ENCODE data around the gene RAB40A. TPM values are rescaled to one million over a fixed set of nuclear protein-coding genes. Genes with fewer than 3 reads are reported as not detected.

The RAB40A gene
- total and polyA plus RNA-seq, 10 of the 15 experiments (the other 5 are each of a cell fraction or from before 2014, with no cell fraction given): 0.10 to 0.42 (median 0.26) TPM

GRCh38 chrX:103480526-103480925, 38.8 kb downstream of the RAB40A start:
- ChIA-PET SMC1A (ENCODE audit: uncharacterized antibody, unreplicated experiment) (no interaction called here), POLR2A (no interaction called here), RAD21 (ENCODE audit: unreplicated experiment) (no interaction called here), CTCF (interaction anchor here (1.1 to 1.4 kb wide), 2 partner anchors 10 to 15 kb away, joined by 3 read pairs; no protein-coding TSS in a partner anchor)
- 0% methylated on average over 2 of the region's 2 CpGs for WGBS (ENCODE audit: insufficient coverage, insufficient replicate concordance, low lambda C conversion rate, missing lambda C conversion rate)
- Histone ChIP-seq H3K4me2 (ENCODE audit: control insufficient read depth, insufficient read depth) (no peak overlapping the region), H3K4me3 (no peak overlapping the region), H3K79me2 (ENCODE audit: control insufficient read depth, insufficient read depth, low read length) (no peaks in the 10 kb centered on the region), H3K27me3 (replicated peaks in 1 of 2; ENCODE audit: control insufficient read depth in 2 of 2, insufficient read depth in 2 of 2, low read length in 1 of 2) (no peaks in the 10 kb centered on the region; a peak in 1 of 4 replicates), H2AFZ (ENCODE audit: control insufficient read depth, low read depth, low read length) (no peak overlapping the region), H3K27ac (ENCODE audit: control insufficient read depth, insufficient read depth) (no peak overlapping the region), H3K4me1 (ENCODE audit: control insufficient read depth, insufficient read depth, low read length) (no peaks in the 10 kb centered on the region), H3K9me3 (replicated peaks; ENCODE audit: control insufficient read depth, insufficient read depth, low read length) (no peaks in the 10 kb centered on the region), H3K36me3 (ENCODE audit: control insufficient read depth in 2 of 2, insufficient read depth in 2 of 2, low read length in 1 of 2) (no peaks in the 10 kb centered on the region), H3K9ac (ENCODE audit: control insufficient read depth, insufficient read depth, low read length) (no peak overlapping the region), H4K20me1 (ENCODE audit: control insufficient read depth, insufficient read depth) (no peaks in the 10 kb centered on the region)
- no peak for DNase-seq (ENCODE audit: low read depth, low spot score)
- in situ Hi-C loops (cut with MboI) (no loop called here), intact Hi-C loops (cut with micrococcal nuclease; ENCODE audit: unreplicated experiment) (no loop called here)
- no peak for ATAC-seq
- FAIRE-seq: no peak
- no TSS peak for BruUV-seq (replicated peaks)
- TF ChIP-seq ASH2L (IDR thresholded peaks at IDR 0.05; ENCODE audit: borderline replicate concordance, low read depth): no peak
- TF ChIP-seq CTCF (IDR thresholded peaks at IDR 0.05 in 2 of 3, conservative IDR thresholded peaks at IDR 0.05 in 1 of 3; ENCODE audit: control insufficient read depth in 2 of 3, extremely low read depth in 1 of 3, insufficient read depth in 1 of 3, low read depth in 3 of 3, low read length in 3 of 3): no peak
- no peak for TF ChIP-seq BCL11A (IDR thresholded peaks at IDR 0.05; ENCODE audit: low read depth, low read length)
- no peak for TF ChIP-seq ZNF217 (IDR thresholded peaks at IDR 0.05)
- TF ChIP-seq EP300 (IDR thresholded peaks at IDR 0.05; ENCODE audit: borderline replicate concordance in 1 of 2, control insufficient read depth in 1 of 2, low read depth in 2 of 2, low read length in 2 of 2): no peak
- TF ChIP-seq E2F8 (IDR thresholded peaks at IDR 0.05; ENCODE audit: low read depth, partially characterized antibody): no peak
- no peak for TF ChIP-seq YBX1 (IDR thresholded peaks at IDR 0.05)
- no peak for TF ChIP-seq SMAD1 (IDR thresholded peaks at IDR 0.05; ENCODE audit: low read depth, partially characterized antibody)
- TF ChIP-seq NKRF (conservative IDR thresholded peaks at IDR 0.05): no peak
- no peak for TF ChIP-seq BCL3 (IDR thresholded peaks at IDR 0.05; ENCODE audit: borderline replicate concordance, insufficient read depth, low read depth, low read length, poor library complexity, severe bottlenecking)
- no peak for TF ChIP-seq POLR2A (IDR thresholded peaks at IDR 0.05; ENCODE audit: low read depth, low read length)
- no peak for TF ChIP-seq MTA2 (IDR thresholded peaks at IDR 0.05; ENCODE audit: low read depth)
- no peak for TF ChIP-seq E4F1 (IDR thresholded peaks at IDR 0.05; ENCODE audit: borderline replicate concordance, partially characterized antibody)
- TF ChIP-seq IKZF2 (IDR thresholded peaks at IDR 0.05): no peak

Measured in GM12878 (cell line).